ENCODE data around the gene DRAXIN. TPM values are rescaled to one million over a fixed set of nuclear protein-coding genes. Genes with fewer than 3 reads are reported as not detected.

Gene DRAXIN
- total RNA-seq, 1 donor from 2014 or later, result 9.7 TPM

DNA sequence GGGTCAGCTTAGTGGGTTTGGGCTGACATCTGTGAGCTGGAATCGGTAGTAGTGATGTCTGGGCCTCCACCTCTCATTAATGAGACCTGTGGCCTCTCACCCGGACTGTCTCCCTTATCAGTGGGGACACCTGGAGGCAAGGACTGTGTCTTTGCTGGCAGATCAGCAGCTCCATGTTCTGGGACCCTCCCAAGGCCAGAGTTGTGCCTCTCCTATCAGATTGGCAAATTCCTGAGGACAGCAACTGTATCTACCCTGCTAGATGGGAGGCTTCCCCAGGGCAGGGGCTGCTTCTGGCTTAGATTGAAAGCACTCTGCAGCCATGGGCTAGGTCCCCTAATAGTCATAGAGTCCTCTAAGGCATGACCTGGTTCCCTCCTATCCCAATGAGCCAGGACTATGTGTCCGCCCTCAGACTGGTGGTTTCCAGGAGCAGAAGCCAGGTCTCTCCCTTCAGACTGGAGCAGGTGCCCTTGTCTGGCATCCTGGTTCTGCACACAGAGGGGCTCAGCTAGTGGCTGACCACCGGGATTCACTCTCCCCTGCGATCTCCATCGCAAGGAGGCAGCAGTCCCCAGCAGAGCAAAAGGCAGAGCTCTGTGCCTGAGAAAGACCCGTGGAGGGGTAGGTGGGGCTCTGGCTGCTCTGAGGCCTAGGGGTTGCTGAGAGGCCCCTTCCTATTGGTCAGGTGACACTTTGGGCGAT is 5.8 kb downstream of the DRAXIN start:
- Mint-ChIP-seq H3K4me1 (peaks cover 13% of the 10 kb centered on the region), H3K4me3 (no peak overlapping the region), H3K36me3 (ENCODE audit: low read depth) (no peaks in the 10 kb centered on the region), H3K27me3 (ENCODE audit: low read depth) (peaks cover 36% of the 10 kb centered on the region), H3K27ac (ENCODE audit: unreplicated experiment) (no peak overlapping the region), H3K9me3 (no peaks in the 10 kb centered on the region)
- no peak for DNase-seq (ENCODE audit: low read depth, low spot score)
- no peak for TF ChIP-seq CTCF (conservative IDR thresholded peaks at IDR 0.05)

GRCh38 chr1:11697893-11698210 is 6.3 kb downstream of the DRAXIN start:
- DNase-seq (ENCODE audit: low read depth, low spot score), result no peak
- Mint-ChIP-seq H3K27ac (ENCODE audit: unreplicated experiment) (no peak overlapping the region), H3K27me3 (ENCODE audit: low read depth) (peaks cover 31% of the 10 kb centered on the region), H3K36me3 (ENCODE audit: low read depth) (no peaks in the 10 kb centered on the region), H3K9me3 (no peaks in the 10 kb centered on the region), H3K4me3 (no peak overlapping the region), H3K4me1 (peaks cover 13% of the 10 kb centered on the region)
- no peak for TF ChIP-seq CTCF (conservative IDR thresholded peaks at IDR 0.05)

GRCh38 chr1:11700601-11701467 is 9.3 kb downstream of the DRAXIN start:
- no peak overlapping the region for H3K4me3 Mint-ChIP-seq
- no peak overlapping the region for H3K27ac Mint-ChIP-seq (ENCODE audit: unreplicated experiment)
- no peak for DNase-seq (ENCODE audit: low read depth, low spot score)
- H3K36me3 Mint-ChIP-seq (ENCODE audit: low read depth), result no peaks in the 10 kb centered on the region
- H3K27me3 Mint-ChIP-seq (ENCODE audit: low read depth), result peaks cover 15% of the 10 kb centered on the region
- no peak for TF ChIP-seq CTCF (conservative IDR thresholded peaks at IDR 0.05)
- H3K4me1 Mint-ChIP-seq, result peaks cover 26% of the 10 kb centered on the region
- H3K9me3 Mint-ChIP-seq, result no peaks in the 10 kb centered on the region

DNA sequence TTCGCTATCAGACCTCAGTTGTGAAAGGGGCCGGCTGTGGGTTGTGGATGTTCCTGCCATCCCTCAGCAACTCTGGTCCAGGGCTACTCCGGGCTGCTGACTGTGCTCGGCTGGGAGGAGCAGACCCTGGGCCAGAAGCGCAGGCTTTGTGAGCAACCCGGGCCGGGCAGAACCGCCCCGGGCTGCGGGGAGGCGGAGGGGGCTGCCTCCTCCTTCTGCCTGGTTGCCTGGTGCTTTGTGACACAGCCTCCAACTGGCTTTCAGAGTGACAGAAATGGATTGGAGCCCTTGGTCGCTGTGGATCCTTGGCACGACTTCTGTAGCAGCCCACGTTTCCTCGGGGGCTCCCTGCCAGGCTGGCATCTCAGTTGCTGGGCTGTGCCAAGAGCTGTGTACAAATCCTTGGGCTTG is 10.0 kb downstream of the DRAXIN start:
- TF ChIP-seq CTCF (conservative IDR thresholded peaks at IDR 0.05), result no peak
- Mint-ChIP-seq H3K4me3 (no peak overlapping the region), H3K9me3 (no peaks in the 10 kb centered on the region), H3K36me3 (ENCODE audit: low read depth) (no peaks in the 10 kb centered on the region), H3K27me3 (ENCODE audit: low read depth) (peaks cover 15% of the 10 kb centered on the region), H3K27ac (ENCODE audit: unreplicated experiment) (no peak overlapping the region), H3K4me1 (peaks cover 28% of the 10 kb centered on the region)
- DNase-seq (ENCODE audit: low read depth, low spot score), result no peak

GRCh38 chr1:11701981-11702803 is 10.7 kb downstream of the DRAXIN start:
- peaks cover 28% of the 10 kb centered on the region for H3K4me1 Mint-ChIP-seq
- H3K9me3 Mint-ChIP-seq, result no peaks in the 10 kb centered on the region
- H3K36me3 Mint-ChIP-seq (ENCODE audit: low read depth), result no peaks in the 10 kb centered on the region
- H3K4me3 Mint-ChIP-seq, result no peak overlapping the region
- peaks cover 13% of the 10 kb centered on the region for H3K27me3 Mint-ChIP-seq (ENCODE audit: low read depth)
- no peak for TF ChIP-seq CTCF (conservative IDR thresholded peaks at IDR 0.05)
- H3K27ac Mint-ChIP-seq (ENCODE audit: unreplicated experiment), result no peak overlapping the region
- DNase-seq (ENCODE audit: low read depth, low spot score), result no peak

All from neural crest cell (in vitro differentiated cells).